ENCODE results near the gene NAA38.
"Not testable (repeated sequence)": the region's sequence is repeated elsewhere in the genome, so short reads cannot be mapped to it uniquely, and the experiment has no call there.

The NAA38 gene

DNA sequence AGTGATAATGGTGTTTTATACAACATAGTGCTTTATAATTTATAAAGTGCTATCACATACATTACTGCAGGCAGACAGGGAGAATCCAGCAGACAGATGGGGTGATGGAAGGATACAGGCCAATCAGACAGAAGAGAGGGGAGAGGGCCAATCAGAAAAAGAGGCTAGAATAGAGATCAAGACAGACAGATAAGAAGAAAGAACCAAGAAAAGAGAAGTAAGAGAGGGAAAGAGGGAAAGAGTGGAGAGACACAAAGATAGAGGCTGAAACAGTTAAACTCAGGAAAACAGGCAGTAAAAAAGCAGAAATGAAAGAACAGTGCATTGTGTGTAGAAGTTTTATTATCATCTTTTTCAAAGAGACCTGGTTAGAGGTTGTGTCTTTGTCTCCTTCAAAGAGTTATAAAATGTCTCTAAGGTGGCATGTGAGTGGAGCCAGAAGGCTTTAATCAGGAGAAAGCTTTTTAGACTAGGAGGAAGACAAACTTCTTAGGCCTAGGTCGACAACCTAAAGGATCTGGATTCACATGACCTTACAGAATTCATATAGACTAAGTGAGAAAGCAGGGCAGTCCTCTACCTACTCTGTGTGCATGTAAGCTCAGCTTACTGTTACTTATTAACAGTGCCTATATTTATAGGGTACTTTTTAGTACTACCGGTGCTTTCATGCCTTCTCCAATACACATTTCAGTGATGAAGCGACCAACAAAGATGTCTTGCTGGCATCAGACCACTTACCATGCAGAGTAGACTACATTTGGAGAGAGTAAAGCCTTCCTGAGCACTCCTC is 22.9 kb upstream of the NAA38 start:
- peaks cover 32% of the 10 kb centered on the region for H3K4me1 ChIP-seq (ENCODE audit: control insufficient read depth, insufficient read depth, low read length, unreplicated experiment)
- H3K36me3 ChIP-seq (ENCODE audit: insufficient read depth, low read length), result peaks cover 6% of the 10 kb centered on the region; the same call in 1 of the 2 replicates
- no peak overlapping the region for H2AFZ ChIP-seq (ENCODE audit: low read length, unreplicated experiment)
- no peaks in the 10 kb centered on the region for H3K27me3 ChIP-seq (ENCODE audit: insufficient read depth, low read length)
- no peaks in the 10 kb centered on the region for H3K79me2 ChIP-seq (ENCODE audit: control insufficient read depth, insufficient read depth, low read length, unreplicated experiment)
- no peak overlapping the region for H3K27ac ChIP-seq (ENCODE audit: low read depth, low read length)
- H3K4me3 ChIP-seq (ENCODE audit: low read depth, low read length), result no peak overlapping the region

- Histone ChIP-seq H3K4me3 (ENCODE audit: low read depth, low read length) (no peak overlapping the region), H3K27me3 (ENCODE audit: insufficient read depth, low read length) (no peaks in the 10 kb centered on the region), H3K27ac (ENCODE audit: low read depth, low read length) (no peak overlapping the region), H2AFZ (ENCODE audit: low read length, unreplicated experiment) (no peak overlapping the region), H3K4me1 (ENCODE audit: control insufficient read depth, insufficient read depth, low read length, unreplicated experiment) (peaks cover 26% of the 10 kb centered on the region), H3K79me2 (ENCODE audit: control insufficient read depth, insufficient read depth, low read length, unreplicated experiment) (no peaks in the 10 kb centered on the region), H3K36me3 (ENCODE audit: insufficient read depth, low read length) (peaks cover 6% of the 10 kb centered on the region; the same call in 1 of the 2 replicates)
These were observed 20.9 kb upstream of the NAA38 start for GRCh38 chr17:7878234-7878633.

- no peak overlapping the region for H3K27ac ChIP-seq (ENCODE audit: low read depth, low read length)
- H3K79me2 ChIP-seq (ENCODE audit: control insufficient read depth, insufficient read depth, low read length, unreplicated experiment), result no peaks in the 10 kb centered on the region
- peaks cover 4% of the 10 kb centered on the region for H3K4me1 ChIP-seq (ENCODE audit: control insufficient read depth, insufficient read depth, low read length, unreplicated experiment)
- peaks cover 10% of the 10 kb centered on the region for H3K36me3 ChIP-seq (ENCODE audit: insufficient read depth, low read length)
- no peaks in the 10 kb centered on the region for H3K27me3 ChIP-seq (ENCODE audit: insufficient read depth, low read length)
- no peak overlapping the region for H3K4me3 ChIP-seq (ENCODE audit: low read depth, low read length)
- no peak overlapping the region for H2AFZ ChIP-seq (ENCODE audit: low read length, unreplicated experiment)
These were observed 18.5 kb upstream of the NAA38 start for GRCh38 chr17:7875804-7876370.

GRCh38 chr17:7873051-7873450 is 15.7 kb upstream of the NAA38 start:
- no peak overlapping the region for H3K4me3 ChIP-seq (ENCODE audit: low read depth, low read length)
- H3K4me1 ChIP-seq (ENCODE audit: control insufficient read depth, insufficient read depth, low read length, unreplicated experiment), result no peaks in the 10 kb centered on the region
- H3K79me2 ChIP-seq (ENCODE audit: control insufficient read depth, insufficient read depth, low read length, unreplicated experiment), result no peaks in the 10 kb centered on the region
- no peak overlapping the region for H2AFZ ChIP-seq (ENCODE audit: low read length, unreplicated experiment)
- no peaks in the 10 kb centered on the region for H3K27me3 ChIP-seq (ENCODE audit: insufficient read depth, low read length)
- H3K36me3 ChIP-seq (ENCODE audit: insufficient read depth, low read length), result peaks cover 10% of the 10 kb centered on the region
- H3K27ac ChIP-seq (ENCODE audit: low read depth, low read length), result no peak overlapping the region

DNA sequence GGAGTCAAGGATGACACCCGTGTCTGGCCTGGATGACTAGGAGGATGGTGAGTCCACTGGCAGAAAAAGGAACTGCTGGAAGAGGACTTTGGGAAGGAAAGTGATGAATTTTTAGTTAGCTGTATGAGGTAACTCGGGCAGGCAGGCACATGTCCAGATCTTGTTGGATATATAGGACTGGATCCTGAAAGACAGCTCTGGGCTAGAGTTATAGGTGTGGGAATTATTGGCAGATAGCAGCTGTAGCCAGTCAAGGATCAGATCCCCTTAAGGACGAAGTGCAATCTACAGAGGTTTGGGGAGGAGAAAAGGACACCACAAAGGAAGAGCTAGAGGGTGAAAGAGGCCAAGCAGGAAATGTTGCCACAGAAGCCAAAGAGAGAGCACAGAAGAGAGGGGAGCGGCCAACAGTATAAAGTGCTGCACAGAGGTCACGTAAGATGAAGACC is 10.5 kb upstream of the NAA38 start:
- peaks cover 4% of the 10 kb centered on the region for H3K4me1 ChIP-seq (ENCODE audit: control insufficient read depth, insufficient read depth, low read length, unreplicated experiment)
- no peaks in the 10 kb centered on the region for H3K27me3 ChIP-seq (ENCODE audit: insufficient read depth, low read length)
- H3K36me3 ChIP-seq (ENCODE audit: insufficient read depth, low read length), result peaks cover 27% of the 10 kb centered on the region
- no peak overlapping the region for H3K4me3 ChIP-seq (ENCODE audit: low read depth, low read length)
- no peak overlapping the region for H2AFZ ChIP-seq (ENCODE audit: low read length, unreplicated experiment)
- H3K79me2 ChIP-seq (ENCODE audit: control insufficient read depth, insufficient read depth, low read length, unreplicated experiment), result no peaks in the 10 kb centered on the region
- H3K27ac ChIP-seq (ENCODE audit: low read depth, low read length), result no peak overlapping the region

- peaks cover 23% of the 10 kb centered on the region for H3K36me3 ChIP-seq (ENCODE audit: insufficient read depth, low read length)
- no peak overlapping the region for H3K27ac ChIP-seq (ENCODE audit: low read depth, low read length)
- H2AFZ ChIP-seq (ENCODE audit: low read length, unreplicated experiment), result no peak overlapping the region
- no peak overlapping the region for H3K4me3 ChIP-seq (ENCODE audit: low read depth, low read length)
- peaks cover 4% of the 10 kb centered on the region for H3K4me1 ChIP-seq (ENCODE audit: control insufficient read depth, insufficient read depth, low read length, unreplicated experiment)
- H3K79me2 ChIP-seq (ENCODE audit: control insufficient read depth, insufficient read depth, low read length, unreplicated experiment), result no peaks in the 10 kb centered on the region
- no peaks in the 10 kb centered on the region for H3K27me3 ChIP-seq (ENCODE audit: insufficient read depth, low read length)
These were observed 7.8 kb upstream of the NAA38 start for GRCh38 chr17:7864995-7865650.

GRCh38 chr17:7864384-7864783 is 7.0 kb upstream of the NAA38 start:
- H3K27me3 ChIP-seq (ENCODE audit: insufficient read depth, low read length); H3K4me3 ChIP-seq (ENCODE audit: low read depth, low read length); H2AFZ ChIP-seq (ENCODE audit: low read length, unreplicated experiment); H3K79me2 ChIP-seq (ENCODE audit: control insufficient read depth, insufficient read depth, low read length, unreplicated experiment); H3K27ac ChIP-seq (ENCODE audit: low read depth, low read length); H3K4me1 ChIP-seq (ENCODE audit: control insufficient read depth, insufficient read depth, low read length, unreplicated experiment): not testable (repeated sequence)
- peaks cover 23% of the 10 kb centered on the region for H3K36me3 ChIP-seq (ENCODE audit: insufficient read depth, low read length)

GRCh38 chr17:7862692-7863437 is 5.5 kb upstream of the NAA38 start:
- Histone ChIP-seq H3K27ac (ENCODE audit: low read depth, low read length) (no peak overlapping the region), H3K4me1 (ENCODE audit: control insufficient read depth, insufficient read depth, low read length, unreplicated experiment) (peaks cover 12% of the 10 kb centered on the region), H3K27me3 (ENCODE audit: insufficient read depth, low read length) (no peaks in the 10 kb centered on the region), H3K4me3 (ENCODE audit: low read depth, low read length) (no peak overlapping the region), H3K36me3 (ENCODE audit: insufficient read depth, low read length) (peaks cover 17% of the 10 kb centered on the region), H3K79me2 (ENCODE audit: control insufficient read depth, insufficient read depth, low read length, unreplicated experiment) (peaks cover 12% of the 10 kb centered on the region), H2AFZ (ENCODE audit: low read length, unreplicated experiment) (no peak overlapping the region)

DNA sequence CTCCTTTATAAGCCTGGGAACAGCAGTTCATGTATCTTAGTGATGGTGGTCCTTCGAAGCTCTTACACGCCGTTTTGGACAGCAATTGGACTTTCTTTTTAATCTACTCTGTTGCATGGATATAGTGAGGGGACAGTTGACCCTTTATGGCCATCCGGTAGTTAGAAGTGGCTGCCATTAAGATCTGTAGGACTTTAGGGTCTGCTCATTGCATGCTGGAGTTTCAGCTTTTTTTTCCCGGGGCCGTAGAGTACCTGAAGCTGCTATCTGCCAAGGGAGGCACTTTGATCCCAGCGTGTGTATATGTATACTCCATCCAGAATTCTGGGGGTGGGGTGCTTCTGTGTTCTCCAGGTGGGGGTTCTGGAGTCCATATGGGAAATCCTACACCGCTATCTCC is 1.7 kb upstream of the NAA38 start:
- H3K27me3 ChIP-seq (ENCODE audit: insufficient read depth, low read length), result no peaks in the 10 kb centered on the region
- H3K27ac ChIP-seq (ENCODE audit: low read depth, low read length), result no peak overlapping the region
- no peaks in the 10 kb centered on the region for H3K36me3 ChIP-seq (ENCODE audit: insufficient read depth, low read length)
- H2AFZ ChIP-seq (ENCODE audit: low read length, unreplicated experiment), result no peak overlapping the region
- H3K4me1 ChIP-seq (ENCODE audit: control insufficient read depth, insufficient read depth, low read length, unreplicated experiment), result peaks cover 18% of the 10 kb centered on the region
- H3K4me3 ChIP-seq (ENCODE audit: low read depth, low read length), result peak overlapping the region; percentile 88
- peaks cover 12% of the 10 kb centered on the region for H3K79me2 ChIP-seq (ENCODE audit: control insufficient read depth, insufficient read depth, low read length, unreplicated experiment)

DNA sequence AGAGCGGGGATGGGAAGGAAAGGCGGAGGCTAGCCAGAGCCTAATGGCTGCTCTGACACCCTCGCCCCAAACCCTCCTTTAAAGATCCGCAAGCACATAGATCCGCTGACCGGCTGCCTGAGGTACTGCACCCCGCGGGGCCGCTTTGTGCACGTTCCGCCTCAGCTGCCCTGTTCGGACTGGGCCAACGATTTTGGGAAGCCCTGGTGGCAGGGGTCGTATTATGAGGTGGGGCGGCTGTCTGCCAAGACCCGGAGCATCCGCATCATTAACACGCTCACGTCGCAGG is 1.1 kb upstream of the NAA38 start:
- Histone ChIP-seq H3K4me3 (ENCODE audit: low read depth, low read length) (peak overlapping the region; percentile 88), H2AFZ (ENCODE audit: low read length, unreplicated experiment) (peak overlapping the region; percentile 93), H3K79me2 (ENCODE audit: control insufficient read depth, insufficient read depth, low read length, unreplicated experiment) (peaks cover 12% of the 10 kb centered on the region), H3K27me3 (ENCODE audit: insufficient read depth, low read length) (no peaks in the 10 kb centered on the region), H3K27ac (ENCODE audit: low read depth, low read length) (peak overlapping the region; percentile 90), H3K4me1 (ENCODE audit: control insufficient read depth, insufficient read depth, low read length, unreplicated experiment) (peaks cover 18% of the 10 kb centered on the region), H3K36me3 (ENCODE audit: insufficient read depth, low read length) (no peaks in the 10 kb centered on the region)

Measured in ACC112 (cell line).